ENCODE measurements around the gene HAGH.

DNA sequence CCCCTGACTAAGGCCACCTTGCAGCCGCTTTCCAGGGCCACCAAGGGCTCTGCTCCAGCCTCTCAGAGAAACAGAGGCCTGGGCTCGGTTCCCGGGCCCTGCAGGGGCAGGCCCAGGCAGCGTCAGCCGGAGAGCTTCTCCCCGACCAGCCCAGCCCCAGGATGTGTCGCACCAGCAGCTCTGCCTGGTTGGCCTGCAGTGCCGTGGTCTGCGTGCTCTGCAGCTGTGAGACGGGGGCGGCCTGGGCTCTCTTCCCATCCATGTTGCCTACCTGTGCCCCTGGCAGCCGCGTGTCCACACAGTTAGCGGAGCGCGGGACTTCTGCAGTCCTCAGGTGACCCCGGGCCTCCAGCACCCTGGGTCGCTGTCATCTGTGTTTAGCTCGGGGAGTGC lies 37.9 kb downstream of the HAGH start:
- TF ChIP-seq EZH2 (IDR thresholded peaks at IDR 0.05; ENCODE audit: borderline replicate concordance, insufficient read depth, low read length, poor library complexity, severe bottlenecking) = no peak
- no peak for TF ChIP-seq TAF1 (IDR thresholded peaks at IDR 0.05; ENCODE audit: low read depth)
- TF ChIP-seq, protein P1, sequence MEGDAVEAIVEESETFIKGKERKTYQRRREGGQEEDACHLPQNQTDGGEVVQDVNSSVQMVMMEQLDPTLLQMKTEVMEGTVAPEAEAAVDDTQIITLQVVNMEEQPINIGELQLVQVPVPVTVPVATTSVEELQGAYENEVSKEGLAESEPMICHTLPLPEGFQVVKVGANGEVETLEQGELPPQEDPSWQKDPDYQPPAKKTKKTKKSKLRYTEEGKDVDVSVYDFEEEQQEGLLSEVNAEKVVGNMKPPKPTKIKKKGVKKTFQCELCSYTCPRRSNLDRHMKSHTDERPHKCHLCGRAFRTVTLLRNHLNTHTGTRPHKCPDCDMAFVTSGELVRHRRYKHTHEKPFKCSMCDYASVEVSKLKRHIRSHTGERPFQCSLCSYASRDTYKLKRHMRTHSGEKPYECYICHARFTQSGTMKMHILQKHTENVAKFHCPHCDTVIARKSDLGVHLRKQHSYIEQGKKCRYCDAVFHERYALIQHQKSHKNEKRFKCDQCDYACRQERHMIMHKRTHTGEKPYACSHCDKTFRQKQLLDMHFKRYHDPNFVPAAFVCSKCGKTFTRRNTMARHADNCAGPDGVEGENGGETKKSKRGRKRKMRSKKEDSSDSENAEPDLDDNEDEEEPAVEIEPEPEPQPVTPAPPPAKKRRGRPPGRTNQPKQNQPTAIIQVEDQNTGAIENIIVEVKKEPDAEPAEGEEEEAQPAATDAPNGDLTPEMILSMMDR (IDR thresholded peaks at IDR 0.05; ENCODE audit: poor library complexity, severe bottlenecking) = no peak
- no peak for TF ChIP-seq MXI1 (conservative IDR thresholded peaks at IDR 0.05; ENCODE audit: poor library complexity, severe bottlenecking)
- TF ChIP-seq EP300 (conservative IDR thresholded peaks at IDR 0.05; ENCODE audit: poor library complexity, severe bottlenecking) = no peak
- TF ChIP-seq, protein P2, sequence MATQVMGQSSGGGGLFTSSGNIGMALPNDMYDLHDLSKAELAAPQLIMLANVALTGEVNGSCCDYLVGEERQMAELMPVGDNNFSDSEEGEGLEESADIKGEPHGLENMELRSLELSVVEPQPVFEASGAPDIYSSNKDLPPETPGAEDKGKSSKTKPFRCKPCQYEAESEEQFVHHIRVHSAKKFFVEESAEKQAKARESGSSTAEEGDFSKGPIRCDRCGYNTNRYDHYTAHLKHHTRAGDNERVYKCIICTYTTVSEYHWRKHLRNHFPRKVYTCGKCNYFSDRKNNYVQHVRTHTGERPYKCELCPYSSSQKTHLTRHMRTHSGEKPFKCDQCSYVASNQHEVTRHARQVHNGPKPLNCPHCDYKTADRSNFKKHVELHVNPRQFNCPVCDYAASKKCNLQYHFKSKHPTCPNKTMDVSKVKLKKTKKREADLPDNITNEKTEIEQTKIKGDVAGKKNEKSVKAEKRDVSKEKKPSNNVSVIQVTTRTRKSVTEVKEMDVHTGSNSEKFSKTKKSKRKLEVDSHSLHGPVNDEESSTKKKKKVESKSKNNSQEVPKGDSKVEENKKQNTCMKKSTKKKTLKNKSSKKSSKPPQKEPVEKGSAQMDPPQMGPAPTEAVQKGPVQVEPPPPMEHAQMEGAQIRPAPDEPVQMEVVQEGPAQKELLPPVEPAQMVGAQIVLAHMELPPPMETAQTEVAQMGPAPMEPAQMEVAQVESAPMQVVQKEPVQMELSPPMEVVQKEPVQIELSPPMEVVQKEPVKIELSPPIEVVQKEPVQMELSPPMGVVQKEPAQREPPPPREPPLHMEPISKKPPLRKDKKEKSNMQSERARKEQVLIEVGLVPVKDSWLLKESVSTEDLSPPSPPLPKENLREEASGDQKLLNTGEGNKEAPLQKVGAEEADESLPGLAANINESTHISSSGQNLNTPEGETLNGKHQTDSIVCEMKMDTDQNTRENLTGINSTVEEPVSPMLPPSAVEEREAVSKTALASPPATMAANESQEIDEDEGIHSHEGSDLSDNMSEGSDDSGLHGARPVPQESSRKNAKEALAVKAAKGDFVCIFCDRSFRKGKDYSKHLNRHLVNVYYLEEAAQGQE (IDR thresholded peaks at IDR 0.05; ENCODE audit: borderline replicate concordance) = no peak
- TF ChIP-seq POLR2AphosphoS5 (IDR thresholded peaks at IDR 0.05) = no peak

All from neural cell (in vitro differentiated cells).